Measurements from ENCODE around the gene TST. TPM values are rescaled to one million over a fixed set of nuclear protein-coding genes. Genes with fewer than 3 reads are reported as not detected.
A peak's percentile ranks its signal among the peaks of the same experiment; 100 is the strongest.

TST gene
- total and polyA plus RNA-seq, 7 donors, result 18.4 to 46.9 (median 24.1) TPM

- DNase-seq, result peak in 1 of 2 donors; percentile 16
- TF ChIP-seq CTCF (IDR thresholded peaks at IDR 0.05), result no peak
- H3K36me3 ChIP-seq (ENCODE audit: insufficient read depth in 1 of 2, low read depth in 1 of 2), result peaks cover 0 to 8% of the 10 kb centered on the region in 2 donors
- H3K9me3 ChIP-seq, result no peaks in the 10 kb centered on the region
- no peak for ATAC-seq
- peaks cover 39% of the 10 kb centered on the region for H3K4me1 ChIP-seq
- no peak overlapping the region for H3K4me3 ChIP-seq
- no peak overlapping the region for H3K27ac ChIP-seq
- intact Hi-C loops (cut with DNase I), result loop anchor here in 1 of 2 donors (10.0 kb wide), 1 partner anchor 470 kb away; no protein-coding TSS in a partner anchor
- H3K27me3 ChIP-seq (ENCODE audit: insufficient read depth in 3 of 3, low read length in 2 of 3), result no peaks in the 10 kb centered on the region
- 81 to 82% (median 81%) methylated on average over 12 of the region's 12 CpGs for WGBS, 3 donors
Measured at GRCh38 chr22:37014835-37015586, 4.2 kb downstream of the TST start.

GRCh38 chr22:37014415-37014806, 4.8 kb downstream of the TST start:
- H3K36me3 ChIP-seq (ENCODE audit: insufficient read depth in 1 of 2, low read depth in 1 of 2), result peaks cover 0 to 8% of the 10 kb centered on the region in 2 donors
- no peak for TF ChIP-seq CTCF (IDR thresholded peaks at IDR 0.05)
- no peak overlapping the region for H3K27ac ChIP-seq
- ATAC-seq (no peak), DNase-seq (no peak)
- H3K27me3 ChIP-seq (ENCODE audit: insufficient read depth in 3 of 3, low read length in 2 of 3), result no peaks in the 10 kb centered on the region
- peaks cover 39% of the 10 kb centered on the region for H3K4me1 ChIP-seq
- 82 to 86% (median 85%) methylated on average over 4 of the region's 4 CpGs for WGBS, 3 donors
- intact Hi-C loops (cut with DNase I), result loop anchor here in 1 of 2 donors (10.0 kb wide), 1 partner anchor 470 kb away; no protein-coding TSS in a partner anchor
- H3K9me3 ChIP-seq, result no peaks in the 10 kb centered on the region
- no peak overlapping the region for H3K4me3 ChIP-seq

- intact Hi-C loops (cut with DNase I), result loop anchor here in 1 of 2 donors (10.0 kb wide), 1 partner anchor 468 kb away; no protein-coding TSS in a partner anchor
- Histone ChIP-seq H3K9me3 (no peaks in the 10 kb centered on the region), H3K4me3 (no peak overlapping the region), H3K4me1 (peaks cover 31% of the 10 kb centered on the region), H3K27ac (no peak overlapping the region), H3K36me3 (ENCODE audit: insufficient read depth in 1 of 2, low read depth in 1 of 2) (peaks cover 0 to 8% of the 10 kb centered on the region in 2 donors), H3K27me3 (ENCODE audit: insufficient read depth in 3 of 3, low read length in 2 of 3) (no peaks in the 10 kb centered on the region)
- ATAC-seq (no peak), DNase-seq (no peak)
- WGBS, 3 donors, result 73 to 88% (median 86%) methylated on average over 10 of the region's 10 CpGs
- no peak for TF ChIP-seq CTCF (IDR thresholded peaks at IDR 0.05)
Measured at GRCh38 chr22:37012956-37013355, 6.3 kb downstream of the TST start.

- H3K9me3 ChIP-seq, result no peaks in the 10 kb centered on the region
- intact Hi-C loops (cut with DNase I), result loop anchor here in 1 of 2 donors (10.0 kb wide), 1 partner anchor 468 kb away; no protein-coding TSS in a partner anchor
- no peaks in the 10 kb centered on the region for H3K27me3 ChIP-seq (ENCODE audit: insufficient read depth in 3 of 3, low read length in 2 of 3)
- 66 to 72% (median 69%) methylated on average over 9 of the region's 9 CpGs for WGBS, 3 donors
- peaks cover 26% of the 10 kb centered on the region for H3K4me1 ChIP-seq
- H3K4me3 ChIP-seq, result no peak overlapping the region
- no peak for TF ChIP-seq CTCF (IDR thresholded peaks at IDR 0.05)
- H3K27ac ChIP-seq, result no peak overlapping the region
- DNase-seq (peak in 1 of 2 donors; percentile 36), ATAC-seq (peak; percentile 60 to 79 (median 68))
- H3K36me3 ChIP-seq (ENCODE audit: insufficient read depth in 1 of 2, low read depth in 1 of 2), result peaks cover 0 to 8% of the 10 kb centered on the region in 2 donors
Measured at GRCh38 chr22:37012262-37012904, 6.9 kb downstream of the TST start.

Measured in psoas muscle (tissue), 8 donors.